HG02970 (cell line): ENCODE results near the gene ADNP2.

Experiments used
- ATAC-seq: cut with Tn5 transposase; IDR thresholded peaks from one replicate; pipeline ENCODE4 v1.9.1; 2021; ENCODE audit warnings: mild to moderate bottlenecking, moderate library complexity, moderate number of reproducible peaks; ENCODE audit not compliant: unreplicated experiment, low FRiP score

ADNP2 gene, protein sequence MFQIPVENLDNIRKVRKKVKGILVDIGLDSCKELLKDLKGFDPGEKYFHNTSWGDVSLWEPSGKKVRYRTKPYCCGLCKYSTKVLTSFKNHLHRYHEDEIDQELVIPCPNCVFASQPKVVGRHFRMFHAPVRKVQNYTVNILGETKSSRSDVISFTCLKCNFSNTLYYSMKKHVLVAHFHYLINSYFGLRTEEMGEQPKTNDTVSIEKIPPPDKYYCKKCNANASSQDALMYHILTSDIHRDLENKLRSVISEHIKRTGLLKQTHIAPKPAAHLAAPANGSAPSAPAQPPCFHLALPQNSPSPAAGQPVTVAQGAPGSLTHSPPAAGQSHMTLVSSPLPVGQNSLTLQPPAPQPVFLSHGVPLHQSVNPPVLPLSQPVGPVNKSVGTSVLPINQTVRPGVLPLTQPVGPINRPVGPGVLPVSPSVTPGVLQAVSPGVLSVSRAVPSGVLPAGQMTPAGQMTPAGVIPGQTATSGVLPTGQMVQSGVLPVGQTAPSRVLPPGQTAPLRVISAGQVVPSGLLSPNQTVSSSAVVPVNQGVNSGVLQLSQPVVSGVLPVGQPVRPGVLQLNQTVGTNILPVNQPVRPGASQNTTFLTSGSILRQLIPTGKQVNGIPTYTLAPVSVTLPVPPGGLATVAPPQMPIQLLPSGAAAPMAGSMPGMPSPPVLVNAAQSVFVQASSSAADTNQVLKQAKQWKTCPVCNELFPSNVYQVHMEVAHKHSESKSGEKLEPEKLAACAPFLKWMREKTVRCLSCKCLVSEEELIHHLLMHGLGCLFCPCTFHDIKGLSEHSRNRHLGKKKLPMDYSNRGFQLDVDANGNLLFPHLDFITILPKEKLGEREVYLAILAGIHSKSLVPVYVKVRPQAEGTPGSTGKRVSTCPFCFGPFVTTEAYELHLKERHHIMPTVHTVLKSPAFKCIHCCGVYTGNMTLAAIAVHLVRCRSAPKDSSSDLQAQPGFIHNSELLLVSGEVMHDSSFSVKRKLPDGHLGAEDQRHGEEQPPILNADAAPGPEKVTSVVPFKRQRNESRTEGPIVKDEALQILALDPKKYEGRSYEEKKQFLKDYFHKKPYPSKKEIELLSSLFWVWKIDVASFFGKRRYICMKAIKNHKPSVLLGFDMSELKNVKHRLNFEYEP

DNA sequence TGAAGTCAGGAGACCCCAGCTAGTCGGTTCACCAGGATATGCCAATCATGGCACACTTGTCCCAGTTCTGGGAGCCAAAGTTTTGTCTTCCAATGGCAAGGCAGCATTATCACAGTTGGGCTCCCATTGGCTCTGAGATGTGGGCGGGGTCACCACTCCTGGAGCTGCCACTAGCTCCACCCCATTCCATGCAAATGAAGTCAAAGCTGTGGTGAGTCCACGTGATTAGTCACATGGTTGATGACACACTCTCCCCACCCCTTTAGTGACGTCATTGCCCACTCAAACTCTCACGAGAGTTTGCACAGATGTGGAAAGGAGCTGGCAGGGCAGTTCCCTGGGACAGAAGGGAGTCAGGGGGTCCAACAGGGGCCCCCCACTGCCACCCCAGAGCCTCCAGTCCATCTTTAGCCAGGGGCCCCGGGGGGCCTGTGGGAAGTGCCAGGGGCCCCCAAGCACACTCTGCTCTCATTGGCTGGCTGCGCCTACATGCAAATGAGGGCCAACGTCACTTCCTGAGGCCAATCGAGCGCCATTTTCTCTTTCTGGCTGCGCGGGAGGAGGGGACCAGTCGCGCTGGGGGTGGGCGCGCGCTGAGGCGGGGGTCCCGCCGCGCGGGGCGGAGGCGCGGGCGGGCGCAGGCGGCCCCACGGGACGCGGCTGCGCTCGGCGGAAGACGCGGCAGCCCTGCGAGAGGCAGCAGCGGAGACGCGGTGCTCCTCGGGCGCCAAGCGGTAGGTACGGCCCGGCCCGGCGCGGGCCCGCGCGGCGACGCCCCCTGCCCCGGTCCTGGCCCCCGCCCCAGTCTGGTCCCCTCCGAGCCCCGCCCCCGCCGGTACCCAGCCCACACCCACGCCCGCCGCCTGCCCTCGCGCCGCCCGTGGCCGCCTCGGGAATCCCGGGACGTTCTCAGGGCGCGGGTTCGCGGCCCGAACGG, at the start of gene ADNP2:
ADNP2 (plus strand) TSS at position 524 of the 937 bp plus-strand sequence. CDS start 8,281 bp downstream, outside the sequence.
- ATAC-seq = peak; percentile 59

DNA sequence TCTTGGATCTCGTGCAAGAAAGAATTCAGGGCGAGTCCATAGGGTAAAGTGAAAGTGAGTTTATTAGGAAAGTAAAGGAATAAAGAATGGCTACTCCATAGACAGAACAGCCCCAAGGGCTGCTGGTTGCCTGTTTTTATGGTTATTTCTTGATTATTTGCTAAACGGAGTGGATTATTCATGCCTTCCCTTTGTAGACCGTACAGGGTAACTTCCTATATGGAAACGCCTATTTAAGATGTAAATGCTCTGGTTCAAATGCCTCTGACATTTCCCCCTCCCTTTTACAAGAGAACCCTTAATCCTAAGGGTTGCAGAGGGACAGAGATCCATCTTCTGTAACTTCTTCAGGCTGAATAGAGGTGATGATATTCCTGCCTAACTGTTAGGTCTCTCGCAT, 49.1 kb upstream of the ADNP2 start:
- ATAC-seq = no peak

DNA sequence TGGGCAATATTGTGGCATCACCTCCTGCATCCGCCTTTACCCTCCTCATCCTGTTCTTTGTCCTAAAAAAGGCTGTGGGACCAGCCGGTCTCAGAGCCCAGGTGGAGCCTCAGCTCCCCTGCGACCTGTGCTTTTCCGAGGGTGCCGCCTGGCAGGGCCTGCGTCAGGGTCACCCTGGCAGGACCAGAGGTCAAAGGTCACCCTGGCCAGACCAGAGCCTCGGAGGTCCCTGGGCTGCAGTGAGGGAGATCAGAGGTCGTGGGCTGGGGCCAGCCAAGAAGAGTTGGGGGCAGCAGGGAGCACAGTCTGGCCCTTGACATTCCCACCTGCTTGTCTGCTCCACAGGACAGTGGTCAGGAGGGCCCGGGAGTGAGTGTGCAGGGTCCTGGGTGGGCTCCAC, 43.4 kb upstream of the ADNP2 start:
- no peak for ATAC-seq

DNA sequence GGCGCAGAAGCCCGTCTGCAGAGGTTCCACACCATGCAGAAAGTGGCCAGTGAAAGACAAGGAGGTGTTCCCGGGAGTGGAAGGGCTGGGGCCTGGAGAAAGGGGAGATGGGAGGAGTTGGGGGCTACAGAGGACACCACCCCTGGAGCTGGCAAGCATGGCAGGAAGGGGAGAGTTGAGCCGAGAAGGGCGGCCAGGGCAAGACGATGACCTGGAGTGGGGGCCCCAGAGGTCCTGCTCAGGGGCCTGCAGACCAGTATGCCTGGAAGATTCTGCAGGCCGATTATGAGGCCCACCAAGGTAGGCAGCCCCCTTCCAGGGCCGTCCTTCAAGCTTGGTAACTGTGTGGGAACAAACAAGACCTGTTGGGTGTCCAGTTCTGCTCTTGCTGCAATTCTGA, 41.7 kb upstream of the ADNP2 start:
- no peak for ATAC-seq

DNA sequence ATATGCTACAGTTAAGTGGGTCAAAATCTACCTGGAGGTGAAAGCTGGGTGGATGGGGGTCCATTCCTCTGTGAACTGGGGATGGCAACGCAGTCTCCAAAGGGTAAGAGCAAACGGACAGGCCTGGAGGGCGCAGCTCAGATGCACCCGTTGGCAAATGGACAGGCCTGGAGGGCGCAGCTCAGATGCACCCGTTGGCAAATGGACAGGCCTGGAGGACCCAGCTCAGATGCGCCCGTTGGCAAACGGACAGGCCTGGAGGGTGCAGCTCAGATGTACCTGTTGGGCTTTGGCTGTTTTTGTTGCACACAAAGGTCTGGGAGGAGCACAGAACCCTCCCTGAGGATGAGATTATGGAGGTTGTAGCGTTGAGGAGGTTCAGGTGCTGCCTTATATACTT, 41.2 kb upstream of the ADNP2 start:
- ATAC-seq = no peak

DNA sequence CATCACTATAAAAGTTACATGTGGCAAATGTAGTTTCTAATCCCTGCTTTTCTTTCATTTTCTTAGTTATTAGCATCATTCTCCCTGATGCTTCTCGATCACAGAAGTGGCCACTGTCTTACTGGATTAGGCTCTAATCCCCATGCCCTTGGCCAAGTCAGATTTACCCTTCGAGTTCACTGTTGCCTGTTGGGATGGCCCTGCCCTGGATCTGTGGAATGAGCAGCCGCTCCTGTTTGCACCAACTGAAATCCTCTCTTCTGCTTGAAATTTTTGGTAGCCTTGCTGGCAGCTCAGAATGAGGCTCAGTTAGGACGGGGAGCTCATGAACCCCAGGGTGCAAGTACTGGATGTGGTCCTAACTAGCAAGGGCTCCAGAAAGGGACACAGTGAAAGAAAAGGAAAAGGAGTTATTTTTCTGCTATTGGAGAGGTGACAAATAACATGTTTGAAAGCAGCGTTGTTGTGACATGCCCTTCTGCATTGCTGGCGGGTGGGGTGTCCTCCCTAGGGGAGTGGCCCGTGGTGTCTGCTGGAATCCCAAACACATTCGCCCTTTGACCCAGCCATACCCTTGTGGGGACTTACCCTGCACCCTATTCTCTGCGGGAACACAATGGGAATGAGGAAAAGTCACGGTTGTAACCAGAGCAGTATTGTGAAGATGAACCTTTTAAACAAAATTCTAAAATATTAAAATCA, 40.3 kb upstream of the ADNP2 start:
- ATAC-seq = no peak

DNA sequence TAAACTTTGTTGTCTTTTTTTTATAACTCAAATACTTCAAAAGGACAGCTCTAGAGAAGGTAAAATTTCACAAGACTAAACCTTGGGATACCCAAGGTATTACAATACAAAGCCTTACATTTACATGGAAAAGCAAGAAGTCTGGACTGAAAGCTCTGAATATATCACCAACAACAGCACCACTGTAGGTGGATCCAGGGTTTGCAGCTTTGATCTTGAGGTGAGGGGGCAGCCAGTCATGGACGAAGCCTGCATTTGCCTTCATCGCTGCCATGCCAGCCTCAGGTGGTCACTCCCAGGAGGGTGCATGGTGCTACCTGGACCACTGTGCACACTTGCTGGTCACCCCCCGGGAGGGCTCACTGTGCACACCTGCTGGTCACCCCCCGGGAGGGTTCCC, 38.2 kb upstream of the ADNP2 start:
- ATAC-seq = no peak

DNA sequence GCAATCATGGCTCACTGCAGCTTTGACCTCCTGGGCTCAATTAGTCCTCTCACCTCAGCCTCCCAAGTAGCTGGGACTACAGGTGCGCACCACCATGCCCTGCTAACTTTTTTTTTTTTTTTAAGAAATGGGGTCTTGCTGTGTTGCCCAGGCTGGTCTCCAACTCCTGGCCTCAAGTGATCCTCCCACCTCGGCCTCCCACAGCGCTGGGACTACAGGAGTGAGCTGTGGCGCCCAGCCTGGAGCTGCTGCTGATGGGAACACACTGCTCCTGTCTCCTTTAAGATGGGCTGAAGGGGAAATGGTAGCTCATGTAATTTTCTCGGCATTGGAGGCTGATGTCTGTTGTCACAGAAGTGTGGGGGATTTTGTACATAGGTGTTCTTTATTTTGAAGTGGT, 34.9 kb upstream of the ADNP2 start:
- ATAC-seq = no peak

DNA sequence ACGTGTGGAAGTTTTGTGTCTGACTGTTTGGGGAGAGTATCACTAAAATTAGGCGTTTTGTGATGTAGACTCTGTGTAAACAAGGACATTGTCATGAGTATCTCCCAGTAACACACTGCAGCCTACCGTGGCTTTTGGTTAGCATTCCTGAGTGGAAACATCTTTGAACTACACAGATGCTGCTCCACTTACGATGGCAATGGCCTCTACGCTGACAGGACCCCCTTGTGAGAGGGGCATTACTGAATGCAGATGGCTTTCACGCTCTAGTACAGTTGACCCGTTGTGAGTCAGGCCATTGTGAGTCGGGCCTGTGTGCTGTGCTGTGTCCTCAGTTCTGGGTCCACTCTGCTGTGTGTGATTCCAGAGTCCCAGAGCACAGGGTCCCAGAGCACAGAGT, 34.4 kb upstream of the ADNP2 start:
- no peak for ATAC-seq

DNA sequence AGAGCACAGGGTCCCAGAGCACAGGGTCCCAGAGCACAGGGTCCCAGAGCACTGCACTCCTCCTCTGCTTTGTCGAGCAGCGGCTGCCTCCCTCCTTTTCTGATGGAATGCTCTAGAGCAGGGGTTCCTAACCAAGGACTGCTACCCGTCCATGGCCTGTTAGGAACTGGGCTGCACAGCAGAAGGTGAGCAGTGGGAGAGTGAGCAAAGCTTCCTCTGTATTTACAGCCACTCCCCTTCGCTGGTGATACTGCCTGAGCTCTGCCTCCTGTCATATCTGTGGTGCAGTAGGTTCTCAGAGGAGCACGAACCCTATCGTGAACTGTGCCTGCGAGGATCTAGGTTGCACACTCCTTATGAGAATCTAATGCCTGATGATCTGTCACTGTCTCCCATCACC, 33.1 kb upstream of the ADNP2 start:
- no peak for ATAC-seq

DNA sequence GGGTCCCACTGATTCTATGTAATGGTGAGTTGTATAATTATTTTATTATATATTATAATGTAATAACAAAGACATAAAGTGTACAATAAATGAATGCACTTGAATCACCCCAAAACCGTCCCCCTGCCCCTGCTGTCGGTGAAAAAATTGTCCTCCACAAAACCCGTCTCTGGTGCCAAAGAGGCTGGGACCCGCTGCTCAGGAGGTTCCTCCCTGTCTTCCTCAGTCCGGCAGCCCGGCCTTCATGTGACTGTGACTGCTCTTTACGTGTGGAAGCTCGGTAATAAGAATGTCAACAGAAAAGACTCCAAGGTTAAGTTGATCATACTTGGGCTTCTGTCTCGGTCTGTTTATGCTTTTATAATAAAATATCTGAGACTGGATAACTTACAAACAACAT, 32.7 kb upstream of the ADNP2 start:
- ATAC-seq = no peak

DNA sequence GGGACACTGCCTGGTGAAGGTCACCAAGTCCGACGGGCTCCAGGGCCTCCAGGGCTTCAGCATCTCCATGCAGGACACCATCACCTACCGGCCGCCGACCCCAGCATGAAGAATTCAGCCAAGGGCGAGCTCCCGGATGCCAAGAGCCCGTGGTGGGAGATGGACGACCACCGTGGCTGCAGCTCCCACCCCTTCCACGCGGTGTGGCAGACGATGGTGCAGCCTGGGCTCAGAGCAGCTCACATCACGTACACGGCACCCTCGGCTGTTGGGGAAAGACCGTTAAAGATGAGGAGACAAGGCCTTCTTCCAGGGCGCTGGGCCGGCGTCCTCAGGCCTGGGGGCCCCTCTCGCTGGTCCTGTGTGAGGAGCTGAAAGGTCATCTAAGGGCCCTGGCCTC, 31.2 kb upstream of the ADNP2 start:
- ATAC-seq = no peak

DNA sequence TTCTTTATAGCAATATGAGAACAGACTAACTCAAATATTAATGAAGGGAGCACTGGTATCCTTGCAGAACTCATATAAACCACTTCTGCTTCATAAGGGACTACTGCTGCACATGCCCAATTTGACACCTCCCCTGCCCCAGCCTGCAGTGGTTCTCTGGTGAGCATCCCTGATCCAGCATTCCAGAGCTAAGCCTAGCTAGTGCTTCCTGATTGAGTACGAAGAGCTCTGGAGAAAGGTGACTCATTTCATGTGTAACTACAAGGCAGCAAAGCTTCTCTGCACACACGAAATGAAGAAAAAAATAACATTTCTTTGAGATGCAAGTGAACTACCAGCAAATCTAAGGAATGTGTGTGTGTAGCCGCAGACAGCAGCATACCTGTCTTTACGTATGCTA, 22.8 kb upstream of the ADNP2 start:
- ATAC-seq = no peak

DNA sequence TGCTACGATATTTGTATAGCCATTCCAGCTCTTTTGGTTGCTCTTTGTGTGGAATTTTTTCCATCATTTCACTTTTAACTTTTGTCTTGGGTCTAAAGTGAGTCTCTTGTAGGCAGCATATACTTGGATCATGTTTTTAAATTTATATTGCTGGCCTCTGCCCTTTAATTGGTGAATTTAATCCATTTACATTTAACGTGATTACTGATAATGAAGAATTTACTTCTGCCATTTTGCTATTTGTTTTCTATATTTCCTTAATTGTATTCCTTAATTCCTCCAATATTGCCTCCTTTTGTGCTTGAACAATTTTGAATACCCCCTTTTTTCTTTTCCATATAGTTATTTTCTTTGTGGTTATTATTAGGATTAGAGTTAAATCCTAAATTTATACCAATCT, 21.0 kb upstream of the ADNP2 start:
- ATAC-seq = no peak

DNA sequence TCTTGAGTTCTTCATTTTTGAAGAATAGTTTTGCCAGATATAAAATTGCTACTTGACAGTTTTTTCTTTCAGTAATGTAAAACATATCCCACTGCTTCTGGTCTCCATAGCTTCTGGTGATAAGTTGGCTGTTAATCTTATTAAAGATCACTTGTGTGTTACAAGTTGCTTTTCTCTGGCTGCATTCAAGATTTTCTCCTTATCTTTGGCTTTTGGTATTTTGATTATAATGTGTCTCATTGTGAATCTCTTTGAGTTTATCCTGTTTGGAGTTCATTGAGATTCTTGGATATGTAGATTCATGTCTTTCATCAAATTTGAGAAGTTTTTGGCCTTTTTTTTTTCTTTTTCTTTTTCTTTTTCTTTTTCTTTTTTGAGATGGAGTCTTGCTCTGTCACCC, 20.2 kb upstream of the ADNP2 start:
- no peak for ATAC-seq

DNA sequence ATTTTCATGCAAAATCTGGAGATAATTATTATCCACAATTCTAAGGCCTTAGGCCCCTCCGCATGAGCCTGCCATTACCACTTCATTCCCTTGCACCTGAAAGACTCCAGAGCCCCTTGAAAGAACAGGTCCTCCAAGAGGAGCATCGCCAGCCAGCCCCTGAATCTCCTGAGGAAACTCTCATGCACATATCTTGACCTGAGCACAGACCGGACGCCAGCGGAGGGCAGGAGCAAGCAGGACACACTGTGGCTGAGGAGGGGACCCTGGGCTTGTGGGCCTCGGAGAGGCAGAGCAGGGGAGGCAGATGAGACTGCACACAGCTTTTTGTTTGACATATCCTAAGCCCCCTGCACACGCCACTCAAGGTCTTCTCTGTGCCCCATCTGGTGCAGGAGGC, 13.6 kb upstream of the ADNP2 start:
- ATAC-seq = no peak

DNA sequence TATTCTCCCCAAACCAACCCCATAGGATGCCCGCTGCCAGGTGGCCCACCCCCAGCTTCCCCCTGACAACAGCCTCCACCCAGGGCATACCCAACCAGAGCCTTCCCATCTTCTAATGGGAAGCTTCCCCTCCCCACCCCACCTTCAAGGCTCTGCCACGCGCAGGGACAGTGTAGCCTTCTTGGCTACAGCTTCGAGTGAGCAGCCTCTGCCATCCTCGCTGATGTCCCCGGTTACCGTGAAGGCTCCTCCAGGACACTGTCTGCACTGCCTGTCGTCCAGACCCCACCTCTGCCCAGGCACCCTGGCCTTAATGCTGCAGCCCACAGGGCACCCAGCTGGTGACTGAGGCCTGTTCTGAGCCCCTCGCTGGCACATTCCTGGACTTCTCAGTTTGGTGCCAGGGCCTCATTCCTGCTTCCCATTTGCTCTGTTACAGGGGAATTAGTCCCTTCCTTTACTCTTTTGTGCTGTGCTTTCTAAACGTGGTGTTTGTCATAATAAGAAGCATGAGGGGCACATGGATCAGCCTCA, 13.0 kb upstream of the ADNP2 start:
- no peak for ATAC-seq

DNA sequence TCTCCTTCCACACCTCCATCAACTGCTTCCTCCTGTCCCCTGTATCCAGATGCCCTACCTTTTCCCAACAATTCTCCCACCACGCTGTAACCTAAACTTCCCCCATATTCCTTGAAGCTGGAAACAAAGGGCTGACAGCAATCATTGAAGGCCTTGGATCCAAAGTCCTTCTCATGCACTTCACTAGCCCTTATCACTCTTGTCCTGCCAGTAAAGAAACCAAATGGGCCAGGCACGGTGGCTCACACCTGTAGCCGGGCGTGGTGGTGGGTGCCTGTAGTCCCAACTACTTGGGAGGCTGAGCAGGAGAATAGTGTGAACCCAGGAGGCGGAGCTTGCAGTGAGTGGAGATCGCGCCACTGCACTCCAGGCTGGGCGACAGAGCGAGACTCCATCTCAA, 11.9 kb upstream of the ADNP2 start:
- no peak for ATAC-seq

DNA sequence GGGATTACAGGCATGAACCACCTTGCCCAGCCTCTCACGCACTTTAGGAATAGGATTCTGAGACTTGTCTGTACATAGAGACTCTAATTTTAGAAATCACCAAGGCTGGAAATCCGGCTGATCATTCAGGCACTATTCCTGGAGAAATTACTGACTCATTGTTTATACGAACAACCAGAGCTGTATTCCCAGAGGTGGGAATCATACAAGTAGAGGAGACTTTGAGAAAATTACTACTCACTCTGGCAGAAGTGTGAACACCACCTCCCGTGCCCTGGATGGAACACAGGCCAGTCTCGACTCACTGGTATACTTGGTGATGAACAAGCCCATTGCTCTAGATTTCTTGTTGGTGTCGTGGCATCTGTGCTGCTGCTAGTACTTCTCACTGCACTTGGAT, 5.8 kb upstream of the ADNP2 start:
- ATAC-seq = no peak
